Esophagus (tissue), 2 donors: ENCODE data around the gene HDAC4. TPM values are rescaled to one million over a fixed set of nuclear protein-coding genes. Genes with fewer than 3 reads are reported as not detected.

Experiments
- H3K27ac ChIP-seq, 2 donors: one replicate each; pipeline ENCODE4 v1.5.1; 2013; ENCODE audit warnings: low read depth in 2 of 2, mild to moderate bottlenecking in 2 of 2, inconsistent platforms in 1 of 2, low read length in 1 of 2, moderate library complexity in 1 of 2
- H3K27me3 ChIP-seq, 2 donors: one replicate each; pipeline ENCODE4 v1.6.1; 2013; ENCODE audit warnings: low read length in 2 of 2, control low read depth in 1 of 2, mild to moderate bottlenecking in 1 of 2; ENCODE audit not compliant: insufficient read depth in 2 of 2, control insufficient read depth in 1 of 2
- H3K36me3 ChIP-seq, 2 donors: one replicate each; pipeline ENCODE4 v1.6.1; 2013; ENCODE audit warnings: low read length in 1 of 2; ENCODE audit not compliant: control insufficient read depth in 2 of 2, insufficient read depth in 2 of 2
- H3K4me1 ChIP-seq, 2 donors: one replicate each; pipeline ENCODE4 v1.6.1; 2013; ENCODE audit warnings: low read length in 1 of 2; ENCODE audit not compliant: control insufficient read depth in 2 of 2, insufficient read depth in 2 of 2
- H3K4me3 ChIP-seq, 2 donors: one replicate each; pipeline ENCODE4 v1.5.1; 2013; ENCODE audit warnings: low read length in 2 of 2, mild to moderate bottlenecking in 2 of 2, low read depth in 1 of 2, moderate library complexity in 1 of 2
- H3K9me3 ChIP-seq, 2 donors: one replicate each; pipeline ENCODE4 v1.6.1; 2013; ENCODE audit warnings: mild to moderate bottlenecking in 2 of 2, low read depth in 1 of 2, low read length in 1 of 2, moderate library complexity in 1 of 2; ENCODE audit not compliant: control insufficient read depth in 2 of 2, insufficient read depth in 1 of 2
- WGBS, 2 donors: extraction: QIAGEN DNeasy Blood & Tissue Kit; methylation state at CpG; one replicate each; pipeline ENCODE4 v1.1.7; 2013; 5-methylcytosine and 5-hydroxymethylcytosine counted together
- polyA plus RNA-seq, 2 donors: library from polyadenylated mRNA; stranded (reverse); fragments of 200-250 nt; gene quantifications; one replicate each; pipeline ENCODE4 v1.2.3, GENCODE V29; 2013
- donor health status: healthy with polysubstance abuse.
- donor health status: Bipolar disorder and iron deficiency.

Gene HDAC4
- polyA plus RNA-seq, 2 donors = 5.9 to 10.2 TPM

DNA sequence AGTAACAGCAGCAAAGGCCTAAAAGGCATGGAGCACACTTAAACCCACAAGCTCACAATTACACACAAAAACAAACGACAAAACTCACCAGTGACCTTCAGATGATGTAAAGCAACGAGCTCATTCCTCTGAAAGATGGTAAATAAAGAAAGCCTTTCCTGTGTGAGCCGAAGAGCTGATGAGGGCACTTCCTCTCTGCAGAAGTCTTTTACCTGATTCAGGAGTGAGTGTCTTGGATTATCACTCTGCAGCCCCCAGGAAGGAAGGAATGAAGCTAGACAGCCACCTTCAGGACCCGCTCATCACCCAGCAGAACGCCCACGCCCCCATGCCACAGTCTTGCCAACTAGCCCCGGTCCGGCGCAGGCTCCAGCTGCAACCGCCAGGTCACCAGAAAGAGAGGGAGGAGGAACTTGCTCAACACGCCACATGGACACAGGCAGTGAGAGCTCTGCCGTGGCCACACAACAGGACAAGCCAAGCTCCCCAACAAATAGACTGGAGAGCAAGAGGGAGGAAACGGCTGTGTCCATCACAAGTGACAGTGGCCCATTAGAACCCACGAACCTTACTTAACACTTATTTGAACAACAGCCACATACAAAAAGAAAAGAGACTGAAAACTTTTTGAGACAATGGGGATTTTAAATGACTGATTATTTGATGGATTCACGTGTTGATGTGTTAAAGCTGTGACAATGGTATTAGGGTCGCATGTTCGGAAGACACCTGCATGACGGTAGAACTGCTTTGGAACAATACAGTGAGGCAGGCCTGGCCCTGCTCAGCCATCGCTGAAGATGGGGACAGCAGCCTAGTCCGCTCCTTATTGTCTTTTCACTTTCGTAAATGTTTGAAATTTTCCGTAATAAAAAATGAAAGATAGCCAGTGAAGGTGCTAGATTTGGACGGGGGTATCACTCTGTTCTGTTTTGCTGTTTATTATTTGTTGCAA is 127.3 kb downstream of the HDAC4 start:
- Histone ChIP-seq H3K9me3 (no peaks in the 10 kb centered on the region), H3K36me3 (peaks cover 0 to 3% of the 10 kb centered on the region in 2 donors), H3K27me3 (no peaks in the 10 kb centered on the region), H3K27ac (peak overlapping the region in 1 of 2 donors; percentile 1), H3K4me1 (peaks cover 12 to 21% of the 10 kb centered on the region in 2 donors), H3K4me3 (no peak overlapping the region)
- WGBS, 2 donors = 86 to 87% methylated on average over 23 of the region's 23 CpGs

DNA sequence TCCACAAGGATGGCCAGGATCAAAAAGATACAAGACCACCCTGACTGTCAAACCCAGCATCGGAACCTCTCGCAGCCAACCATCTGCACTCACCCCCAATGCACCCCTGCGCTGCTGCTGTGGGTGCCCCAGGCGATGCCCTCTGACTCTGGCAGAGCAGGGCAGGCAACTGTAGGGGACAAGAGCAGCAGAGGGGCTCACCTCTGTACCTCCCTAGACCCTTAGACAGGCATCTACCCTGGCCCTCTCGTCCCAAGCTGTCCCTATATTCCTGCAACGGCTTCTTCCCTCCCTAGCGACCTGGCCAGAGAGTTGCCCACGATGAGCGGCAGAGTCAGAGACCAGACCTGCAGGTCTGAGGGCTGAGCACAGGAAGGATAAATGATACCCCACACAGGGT is 128.2 kb downstream of the HDAC4 start:
- Histone ChIP-seq H3K27me3 (no peaks in the 10 kb centered on the region), H3K27ac (no peak overlapping the region), H3K4me3 (no peak overlapping the region), H3K4me1 (peaks cover 16 to 26% of the 10 kb centered on the region in 2 donors), H3K9me3 (no peaks in the 10 kb centered on the region), H3K36me3 (peaks cover 0 to 3% of the 10 kb centered on the region in 2 donors)
- WGBS, 2 donors = 97% methylated on average over 9 of the region's 9 CpGs

DNA sequence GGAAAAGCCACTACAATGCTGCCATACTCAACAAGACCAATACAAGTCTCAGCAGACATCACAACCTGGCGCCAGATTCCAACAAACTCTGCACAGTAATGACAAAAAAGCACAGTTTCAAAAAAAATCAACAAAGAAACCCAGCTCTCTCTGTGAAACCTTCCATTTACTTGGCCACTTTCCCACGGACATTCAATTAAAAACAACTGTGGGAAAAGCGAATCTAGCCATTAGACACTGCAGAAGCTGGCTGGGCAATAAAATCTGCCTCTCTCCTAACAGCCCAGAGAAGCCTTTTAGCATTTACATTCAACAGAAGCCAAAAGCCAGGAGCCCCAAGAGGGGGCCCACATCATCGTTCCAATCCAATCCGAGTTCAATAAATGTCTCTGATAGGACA is 128.9 kb downstream of the HDAC4 start:
- Histone ChIP-seq H3K4me3 (no peak overlapping the region), H3K36me3 (peaks cover 0 to 3% of the 10 kb centered on the region in 2 donors), H3K27me3 (no peaks in the 10 kb centered on the region), H3K4me1 (peaks cover 22 to 31% of the 10 kb centered on the region in 2 donors), H3K9me3 (no peaks in the 10 kb centered on the region), H3K27ac (no peak overlapping the region)
- WGBS, 2 donors = 70 to 71% methylated on average over 5 of the region's 5 CpGs

DNA sequence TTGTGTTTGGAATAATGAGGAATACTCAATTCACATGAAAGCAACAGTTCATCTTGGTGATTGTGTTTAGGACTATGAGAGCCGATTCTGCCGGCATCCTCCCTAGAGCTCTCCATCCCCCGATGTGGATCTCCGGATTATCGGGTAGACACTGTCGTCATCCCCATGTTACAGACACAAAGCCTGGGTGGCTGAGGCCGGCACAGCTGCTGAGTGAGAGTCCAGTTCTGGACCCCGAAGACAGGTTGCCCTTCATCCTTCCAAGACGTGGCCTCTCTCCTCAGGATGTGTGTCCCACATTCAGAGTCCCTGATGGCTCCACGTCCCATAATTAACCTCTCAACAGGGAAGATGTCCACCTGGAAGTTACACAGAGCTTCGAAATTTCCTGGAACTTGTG is 129.3 kb downstream of the HDAC4 start:
- peaks cover 23 to 32% of the 10 kb centered on the region in 2 donors for H3K4me1 ChIP-seq
- H3K27ac ChIP-seq = no peak overlapping the region
- WGBS, 2 donors = 88 to 89% methylated on average over 11 of the region's 11 CpGs

DNA sequence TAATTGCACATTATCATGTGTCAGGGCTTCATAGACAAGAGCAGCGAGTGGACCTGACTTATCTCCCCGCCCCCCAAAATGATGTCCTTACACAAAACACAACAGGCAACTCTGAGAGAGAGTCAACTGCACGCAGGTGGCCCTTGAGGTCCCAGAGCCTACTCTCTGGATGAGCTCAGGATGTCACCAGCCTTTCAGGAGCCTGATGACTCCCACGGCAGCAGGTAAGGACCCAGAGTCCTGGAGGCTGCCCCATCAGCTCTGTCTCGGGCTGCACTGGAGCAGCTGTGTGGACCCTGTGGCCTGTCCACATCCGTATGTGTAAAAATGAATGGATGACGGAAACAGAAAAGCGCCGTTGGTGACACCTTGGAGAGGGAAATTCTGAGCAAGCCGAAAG is 130.9 kb downstream of the HDAC4 start:
- peaks cover 0 to 3% of the 10 kb centered on the region in 2 donors for H3K36me3 ChIP-seq
- 94 to 95% methylated on average over 10 of the region's 10 CpGs for WGBS, 2 donors
- peaks cover 20 to 32% of the 10 kb centered on the region in 2 donors for H3K4me1 ChIP-seq

More for the DNA sequence above, 129.3 kb downstream of the HDAC4 start:
- Histone ChIP-seq H3K9me3 (no peaks in the 10 kb centered on the region), H3K27me3 (no peaks in the 10 kb centered on the region), H3K36me3 (peaks cover 0 to 3% of the 10 kb centered on the region in 2 donors), H3K4me3 (no peak overlapping the region)

DNA sequence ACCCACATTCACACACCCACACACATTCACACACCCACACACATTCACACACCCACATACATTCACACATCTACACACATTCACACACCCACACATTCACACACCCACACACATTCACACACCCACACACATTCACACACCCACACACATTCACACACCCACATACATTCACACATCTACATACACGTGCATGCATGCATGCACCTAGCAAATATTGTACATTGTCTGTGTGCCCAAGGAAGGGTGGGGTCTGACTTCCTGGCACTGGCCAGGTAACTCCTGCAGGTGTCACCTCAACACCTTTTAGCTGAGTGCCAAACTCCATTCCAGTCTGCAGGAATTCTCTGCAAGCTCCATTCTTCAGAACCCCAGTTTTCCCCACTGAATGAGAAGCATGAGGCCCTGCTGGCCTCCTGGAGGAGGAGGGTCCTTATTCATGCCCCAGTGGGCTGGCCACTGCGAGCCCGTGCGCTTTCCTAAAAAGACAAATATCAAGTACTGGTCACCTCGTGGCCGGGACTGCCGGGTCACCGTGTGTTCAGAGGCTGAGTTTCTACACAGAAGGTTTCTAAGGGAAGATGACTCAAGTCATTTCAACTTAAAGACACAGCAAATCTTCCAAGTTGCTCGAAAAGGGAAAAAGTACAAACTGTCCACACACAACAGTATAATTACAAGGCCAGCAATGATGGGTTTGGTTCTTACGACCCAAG is 131.5 kb downstream of the HDAC4 start:
- H3K9me3 ChIP-seq = no peaks in the 10 kb centered on the region
- no peaks in the 10 kb centered on the region for H3K27me3 ChIP-seq
- no peak overlapping the region for H3K4me3 ChIP-seq
- no peak overlapping the region for H3K27ac ChIP-seq
- peaks cover 0 to 3% of the 10 kb centered on the region in 2 donors for H3K36me3 ChIP-seq
- peaks cover 23 to 33% of the 10 kb centered on the region in 2 donors for H3K4me1 ChIP-seq
- 76 to 81% methylated on average over 10 of the region's 10 CpGs for WGBS, 2 donors

More for the DNA sequence above, 130.9 kb downstream of the HDAC4 start:
- H3K27me3 ChIP-seq = no peaks in the 10 kb centered on the region
- no peak overlapping the region for H3K4me3 ChIP-seq
- no peaks in the 10 kb centered on the region for H3K9me3 ChIP-seq
- no peak overlapping the region for H3K27ac ChIP-seq

DNA sequence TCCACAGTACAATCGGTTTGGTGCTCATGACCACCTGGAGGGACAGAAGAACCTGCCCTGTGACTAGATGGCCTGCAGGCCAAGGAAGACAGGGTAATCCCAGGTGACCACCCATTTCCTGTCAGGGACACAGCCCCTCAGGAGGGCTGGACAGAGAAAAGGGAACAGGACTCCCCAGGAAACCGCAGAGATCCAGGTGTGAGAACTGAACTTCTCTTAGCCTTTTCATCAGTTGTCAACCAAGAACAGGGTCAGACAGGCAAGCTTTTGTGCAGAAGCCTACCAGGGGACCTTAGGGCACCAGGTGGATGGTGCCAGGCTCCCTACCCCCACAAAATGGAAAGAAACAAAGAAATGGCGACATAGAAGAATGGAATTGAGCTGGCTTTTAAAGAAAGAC is 132.3 kb downstream of the HDAC4 start:
- peak overlapping the region; percentile 30 to 61 for H3K27ac ChIP-seq
- WGBS, 2 donors = 75 to 81% methylated on average over 3 of the region's 3 CpGs
- peaks cover 24 to 35% of the 10 kb centered on the region in 2 donors for H3K4me1 ChIP-seq
- H3K4me3 ChIP-seq = no peak overlapping the region
- no peaks in the 10 kb centered on the region for H3K9me3 ChIP-seq
- peaks cover 0 to 3% of the 10 kb centered on the region in 2 donors for H3K36me3 ChIP-seq
- no peaks in the 10 kb centered on the region for H3K27me3 ChIP-seq

DNA sequence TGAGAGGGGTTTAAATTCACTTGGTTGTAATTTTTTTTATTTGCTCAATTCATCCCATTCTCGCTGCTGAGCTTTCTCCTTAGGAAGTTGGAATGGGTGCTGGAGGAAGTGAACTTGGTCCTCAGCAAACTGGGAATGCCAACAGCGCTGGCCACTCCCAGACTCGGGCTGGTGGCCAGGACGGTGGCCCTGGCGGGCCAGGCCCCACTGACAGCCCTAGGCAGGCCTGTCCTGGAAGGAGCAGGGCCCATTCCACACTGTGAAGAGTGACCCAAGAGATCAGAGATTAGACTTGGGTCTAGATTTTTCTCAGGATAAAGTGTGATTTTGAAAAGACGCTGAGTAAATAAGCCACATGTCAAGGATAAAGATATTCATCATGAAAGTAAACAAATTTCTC is 132.7 kb downstream of the HDAC4 start:
- 39 to 41% methylated on average over 6 of the region's 6 CpGs for WGBS, 2 donors
- no peaks in the 10 kb centered on the region for H3K9me3 ChIP-seq
- H3K36me3 ChIP-seq = peaks cover 0 to 3% of the 10 kb centered on the region in 2 donors
- H3K4me3 ChIP-seq = no peak overlapping the region
- no peaks in the 10 kb centered on the region for H3K27me3 ChIP-seq
- H3K27ac ChIP-seq = peak overlapping the region; percentile 33 to 61
- peaks cover 24 to 36% of the 10 kb centered on the region in 2 donors for H3K4me1 ChIP-seq

DNA sequence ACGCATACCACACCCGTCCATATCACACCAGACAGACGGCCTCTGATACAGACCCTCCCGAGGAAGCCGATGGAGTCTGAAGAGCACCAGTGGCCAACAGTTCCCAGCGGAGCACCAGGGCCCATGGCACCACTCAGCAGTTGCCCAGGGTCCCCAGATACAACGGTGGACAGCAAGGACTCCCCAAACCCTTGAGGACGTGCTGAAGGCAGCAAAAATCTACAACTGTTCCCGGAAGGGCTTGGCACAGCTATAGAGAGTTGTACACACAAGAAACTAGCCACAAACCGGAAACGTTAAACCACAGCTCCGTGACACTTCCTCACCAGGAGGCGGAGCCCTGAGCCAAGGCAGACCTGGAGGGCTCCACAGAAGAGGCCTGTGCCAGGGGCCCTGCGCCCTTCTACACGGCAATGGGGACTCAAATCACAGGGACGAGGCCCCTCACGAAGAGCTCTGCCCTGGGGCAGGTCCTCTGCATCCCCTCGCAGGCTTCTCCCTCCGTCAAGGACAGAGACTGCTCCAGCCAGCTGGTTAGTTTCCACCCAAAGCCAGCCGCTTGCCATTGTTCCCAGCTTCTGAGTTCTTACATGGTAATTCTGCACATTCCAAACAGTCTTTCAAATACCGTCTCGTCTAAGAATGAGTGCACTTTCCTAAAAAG is 133.4 kb downstream of the HDAC4 start:
- peak overlapping the region; percentile 79 to 85 for H3K27ac ChIP-seq
- WGBS, 2 donors = 53% methylated on average over 22 of the region's 22 CpGs

More for the DNA sequence above, 133.4 kb downstream of the HDAC4 start:
- Histone ChIP-seq H3K27me3 (no peaks in the 10 kb centered on the region), H3K36me3 (peaks cover 0 to 3% of the 10 kb centered on the region in 2 donors), H3K4me1 (peaks cover 24 to 39% of the 10 kb centered on the region in 2 donors), H3K9me3 (no peaks in the 10 kb centered on the region), H3K4me3 (peak overlapping the region; percentile 15 to 32)
